Ascending aorta (tissue), 2 donors: Measurements from ENCODE around the gene APRT. TPM values are rescaled to one million over a fixed set of nuclear protein-coding genes. Genes with fewer than 3 reads are reported as not detected.

ENCODE experiments used
- DNase-seq, 2 donors: peaks; one replicate each; pipeline ENCODE4 v3.0.0-alpha.2; 2019; ENCODE audit warnings: low spot score in 2 of 2
- H3K27ac ChIP-seq, 2 donors: fragments of 200-600 bp; sonication (generic); one replicate each; pipeline ENCODE4 v1.5.1; 2016 to 2017; ENCODE audit warnings: mild to moderate bottlenecking in 1 of 2
- H3K27me3 ChIP-seq: fragments of 200-600 bp; sonication (generic); one replicate; pipeline ENCODE4 v1.5.1; 2017
- H3K36me3 ChIP-seq, 2 donors: fragments of 200-600 bp; sonication (generic); one replicate each; pipeline ENCODE4 v1.5.1; 2016
- H3K4me1 ChIP-seq, 2 donors: fragments of 200-600 bp; sonication (generic); one replicate each; pipeline ENCODE4 v1.5.1; 2016 to 2017; ENCODE audit warnings: mild to moderate bottlenecking in 1 of 2
- H3K4me3 ChIP-seq, 2 donors: fragments of 200-600 bp; sonication (generic); one replicate each; pipeline ENCODE4 v1.5.1; 2016 to 2017; ENCODE audit warnings: mild to moderate bottlenecking in 1 of 2
- H3K9me3 ChIP-seq, 2 donors: fragments of 200-600 bp; sonication (generic); one replicate each; pipeline ENCODE4 v1.5.1; 2016
- intact Hi-C: fragments of 100-400 bp; cut with DNase I; formaldehyde crosslinking; loops from one replicate; pipeline ENCODE4 v1.15.1; 2023
- total RNA-seq: library from RNA; depleted of rRNA; stranded (reverse); fragments of >200 nt; gene quantifications from one replicate; pipeline ENCODE4 v1.1.0, GENCODE V29; 2016
- TF ChIP-seq, protein P1 (sequence below), 3 experiments: fragments of 200-600 bp in 2 of 3; fragments of 450-650 bp in 1 of 3; sonication (generic) in 2 of 3; IDR thresholded peaks; one replicate each; pipeline ENCODE4 v1.5.1; 2016 to 2019; ENCODE audit warnings: antibody characterized with exemption in 3 of 3, mild to moderate bottlenecking in 1 of 3, moderate library complexity in 1 of 3

Gene APRT
- total RNA-seq, 1 donor from 2014 or later, result 305 TPM

DNA sequence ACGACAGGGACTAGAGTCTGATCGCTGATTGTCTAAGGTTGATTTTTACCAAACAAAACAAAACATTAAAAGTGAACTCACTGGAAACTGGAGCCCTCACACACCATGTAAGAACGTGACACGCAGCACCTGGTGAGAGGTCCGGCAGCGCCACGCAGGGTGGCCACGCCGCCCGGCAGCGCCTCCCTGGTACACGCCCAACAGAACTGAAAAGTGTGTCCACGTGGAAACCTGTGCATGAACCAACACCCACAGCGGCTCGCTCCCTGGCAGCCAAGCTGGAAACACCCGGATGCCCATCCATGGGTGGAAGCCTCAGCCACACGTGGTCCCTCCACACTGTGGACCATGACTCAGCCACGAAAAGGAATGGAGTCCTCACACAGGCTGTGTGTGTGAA is 35.9 kb upstream of the APRT start:
- H3K4me1 ChIP-seq, result no peaks in the 10 kb centered on the region
- peaks cover 2 to 16% of the 10 kb centered on the region in 2 donors for H3K36me3 ChIP-seq
- H3K27me3 ChIP-seq, result no peaks in the 10 kb centered on the region
- H3K27ac ChIP-seq, result no peak overlapping the region
- intact Hi-C loops, result no loop called here
- no peaks in the 10 kb centered on the region for H3K9me3 ChIP-seq
- DNase-seq, result no peak
- no peak overlapping the region for H3K4me3 ChIP-seq
- TF ChIP-seq, protein P1, sequence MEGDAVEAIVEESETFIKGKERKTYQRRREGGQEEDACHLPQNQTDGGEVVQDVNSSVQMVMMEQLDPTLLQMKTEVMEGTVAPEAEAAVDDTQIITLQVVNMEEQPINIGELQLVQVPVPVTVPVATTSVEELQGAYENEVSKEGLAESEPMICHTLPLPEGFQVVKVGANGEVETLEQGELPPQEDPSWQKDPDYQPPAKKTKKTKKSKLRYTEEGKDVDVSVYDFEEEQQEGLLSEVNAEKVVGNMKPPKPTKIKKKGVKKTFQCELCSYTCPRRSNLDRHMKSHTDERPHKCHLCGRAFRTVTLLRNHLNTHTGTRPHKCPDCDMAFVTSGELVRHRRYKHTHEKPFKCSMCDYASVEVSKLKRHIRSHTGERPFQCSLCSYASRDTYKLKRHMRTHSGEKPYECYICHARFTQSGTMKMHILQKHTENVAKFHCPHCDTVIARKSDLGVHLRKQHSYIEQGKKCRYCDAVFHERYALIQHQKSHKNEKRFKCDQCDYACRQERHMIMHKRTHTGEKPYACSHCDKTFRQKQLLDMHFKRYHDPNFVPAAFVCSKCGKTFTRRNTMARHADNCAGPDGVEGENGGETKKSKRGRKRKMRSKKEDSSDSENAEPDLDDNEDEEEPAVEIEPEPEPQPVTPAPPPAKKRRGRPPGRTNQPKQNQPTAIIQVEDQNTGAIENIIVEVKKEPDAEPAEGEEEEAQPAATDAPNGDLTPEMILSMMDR (IDR thresholded peaks at IDR 0.05), result no peak

GRCh38 chr16:88846088-88846487 is 34.4 kb upstream of the APRT start:
- intact Hi-C loops, result no loop called here
- H3K27ac ChIP-seq, result no peak overlapping the region
- no peaks in the 10 kb centered on the region for H3K9me3 ChIP-seq
- H3K27me3 ChIP-seq, result no peaks in the 10 kb centered on the region
- H3K4me3 ChIP-seq, result no peak overlapping the region
- no peak for DNase-seq
- H3K4me1 ChIP-seq, result no peaks in the 10 kb centered on the region
- TF ChIP-seq, protein P1 (IDR thresholded peaks at IDR 0.05), result no peak
- peaks cover 2 to 15% of the 10 kb centered on the region in 2 donors for H3K36me3 ChIP-seq

- Histone ChIP-seq H3K9me3 (no peaks in the 10 kb centered on the region), H3K27ac (no peak overlapping the region), H3K4me1 (no peaks in the 10 kb centered on the region), H3K4me3 (no peak overlapping the region), H3K27me3 (no peaks in the 10 kb centered on the region), H3K36me3 (peaks cover 16 to 22% of the 10 kb centered on the region in 2 donors)
- no peak for DNase-seq
- TF ChIP-seq, protein P1 (IDR thresholded peaks at IDR 0.05), result no peak
- intact Hi-C loops, result no loop called here
Observed at GRCh38 chr16:88844419-88845036, 32.8 kb upstream of the APRT start.

GRCh38 chr16:88843256-88843655 is 31.5 kb upstream of the APRT start:
- Histone ChIP-seq H3K27ac (no peak overlapping the region), H3K36me3 (peaks cover 28% of the 10 kb centered on the region in 2 donors), H3K4me3 (no peak overlapping the region), H3K4me1 (no peaks in the 10 kb centered on the region), H3K27me3 (no peaks in the 10 kb centered on the region), H3K9me3 (no peaks in the 10 kb centered on the region)
- intact Hi-C loops, result no loop called here
- DNase-seq, result no peak
- TF ChIP-seq, protein P1 (IDR thresholded peaks at IDR 0.05), result no peak

- no peak for DNase-seq
- Histone ChIP-seq H3K27ac (no peak overlapping the region), H3K9me3 (no peaks in the 10 kb centered on the region), H3K36me3 (peaks cover 30% of the 10 kb centered on the region in 2 donors), H3K4me3 (no peak overlapping the region), H3K4me1 (no peaks in the 10 kb centered on the region), H3K27me3 (no peaks in the 10 kb centered on the region)
- TF ChIP-seq, protein P1 (IDR thresholded peaks at IDR 0.05), result no peak
- intact Hi-C loops, result no loop called here
Observed at GRCh38 chr16:88842806-88843205, 31.1 kb upstream of the APRT start.
